Measurements from ENCODE around the gene POLR2L.
A peak's percentile ranks its signal among the peaks of the same experiment; 100 is the strongest.

The POLR2L gene

GRCh38 chr11:843818-844692 is 1.7 kb upstream of the POLR2L start:
- no peak for DNase-seq (ENCODE audit: low read depth)
- peak overlapping the region; percentile 98; the same call in 1 of the 2 replicates for H3K4me3 ChIP-seq (ENCODE audit: low read depth, low read length)
- no peak for TF ChIP-seq CTCF (IDR thresholded peaks at IDR 0.05; ENCODE audit: insufficient read depth, low read depth, low read length, missing control alignments)

- no peak for DNase-seq (ENCODE audit: low read depth)
- H3K4me3 ChIP-seq (ENCODE audit: low read depth, low read length): peak overlapping the region; percentile 98
- no peak for TF ChIP-seq CTCF (IDR thresholded peaks at IDR 0.05; ENCODE audit: insufficient read depth, low read depth, low read length, missing control alignments)
These were observed 881 bp upstream of the POLR2L start for GRCh38 chr11:843086-843734.

- peak overlapping the region; percentile 98 for H3K4me3 ChIP-seq (ENCODE audit: low read depth, low read length)
These were observed 354 bp downstream of the POLR2L start for GRCh38 chr11:841981-842369.

GRCh38 chr11:839875-840617 is 2.3 kb downstream of the POLR2L start:
- no peak overlapping the region for H3K4me3 ChIP-seq (ENCODE audit: low read depth, low read length)
- no peak for DNase-seq (ENCODE audit: low read depth)
- TF ChIP-seq CTCF (IDR thresholded peaks at IDR 0.05; ENCODE audit: insufficient read depth, low read depth, low read length, missing control alignments): peak; percentile 32

More at GRCh38 chr11:841981-842369, 354 bp downstream of the POLR2L start:
- TF ChIP-seq CTCF (IDR thresholded peaks at IDR 0.05; ENCODE audit: insufficient read depth, low read depth, low read length, missing control alignments): no peak
- no peak for DNase-seq (ENCODE audit: low read depth)

- no peak overlapping the region for H3K4me3 ChIP-seq (ENCODE audit: low read depth, low read length)
- DNase-seq (ENCODE audit: low read depth): no peak
- TF ChIP-seq CTCF (IDR thresholded peaks at IDR 0.05; ENCODE audit: insufficient read depth, low read depth, low read length, missing control alignments): no peak
These were observed 3.1 kb downstream of the POLR2L start for GRCh38 chr11:839280-839623.

GRCh38 chr11:838441-839279 is 3.7 kb downstream of the POLR2L start:
- DNase-seq (ENCODE audit: low read depth): no peak
- H3K4me3 ChIP-seq (ENCODE audit: low read depth, low read length): no peak overlapping the region
- peak; percentile 14 for TF ChIP-seq CTCF (IDR thresholded peaks at IDR 0.05; ENCODE audit: insufficient read depth, low read depth, low read length, missing control alignments)
